Mesenchymal stem cell (in vitro differentiated cells and primary cell): ENCODE measurements around the gene EML5.
A peak's percentile ranks its signal among the peaks of the same experiment; 100 is the strongest.

Experiments
- DNase-seq: peaks from one replicate; pipeline ENCODE4 v3.0.0-alpha.2; 2013
- H2AFZ ChIP-seq: one replicate; pipeline ENCODE4 v1.6.1; 2013; ENCODE audit warnings: low read depth, mild to moderate bottlenecking, control low read depth, inconsistent platforms, low read length, moderate library complexity
- H2AK5ac ChIP-seq: 2 replicates; pipeline ENCODE4 v1.6.1; 2013; ENCODE audit warnings: low read length, moderate library complexity, mild to moderate bottlenecking, inconsistent platforms; ENCODE audit not compliant: severe bottlenecking
- H2BK120ac ChIP-seq: one replicate; pipeline ENCODE4 v1.6.1; 2013; ENCODE audit warnings: low read depth, mild to moderate bottlenecking, inconsistent platforms, low read length, moderate library complexity
- H2BK12ac ChIP-seq, 2 experiments: one replicate each; pipeline ENCODE4 v1.6.1; 2013; ENCODE audit warnings: inconsistent platforms in 2 of 2, low read length in 2 of 2, mild to moderate bottlenecking in 2 of 2, moderate library complexity in 2 of 2, control low read depth in 1 of 2
- H2BK15ac ChIP-seq: one replicate; pipeline ENCODE4 v1.6.1; 2013; ENCODE audit warnings: mild to moderate bottlenecking, low read depth, inconsistent platforms; ENCODE audit not compliant: poor library complexity, severe bottlenecking
- H2BK5ac ChIP-seq: 2 replicates; pipeline ENCODE4 v1.6.1; 2013; ENCODE audit warnings: low read depth, mild to moderate bottlenecking, low read length, control low read depth, inconsistent platforms; ENCODE audit not compliant: poor library complexity, severe bottlenecking
- H3K14ac ChIP-seq, 2 experiments: one replicate each; pipeline ENCODE4 v1.6.1; 2013; ENCODE audit warnings: inconsistent platforms in 2 of 2, low read length in 2 of 2, control low read depth in 1 of 2, mild to moderate bottlenecking in 1 of 2, moderate library complexity in 1 of 2
- H3K18ac ChIP-seq, 2 experiments: one replicate each; pipeline ENCODE4 v1.6.1; 2013; ENCODE audit warnings: inconsistent platforms in 2 of 2, low read length in 2 of 2, control low read depth in 1 of 2, low read depth in 1 of 2, mild to moderate bottlenecking in 1 of 2
- H3K23ac ChIP-seq, 2 experiments: one replicate each; pipeline ENCODE4 v1.6.1; 2013; ENCODE audit warnings: inconsistent platforms in 2 of 2, low read length in 2 of 2, mild to moderate bottlenecking in 2 of 2, moderate library complexity in 2 of 2, control low read depth in 1 of 2
- H3K27ac ChIP-seq: 2 replicates; pipeline ENCODE4 v1.5.1; 2013; ENCODE audit warnings: mild to moderate bottlenecking, moderate library complexity, low read length, control low read depth, inconsistent platforms; ENCODE audit not compliant: poor library complexity, severe bottlenecking
- H3K27me3 ChIP-seq, 2 experiments: 2 replicates each; pipeline versions ENCODE4 v1.6.1 to v1.7.0; 2013; ENCODE audit warnings: low read length in 2 of 2, mild to moderate bottlenecking in 2 of 2, moderate library complexity in 2 of 2, control low read depth in 1 of 2, inconsistent platforms in 1 of 2; ENCODE audit not compliant: control insufficient read depth in 1 of 2, insufficient read depth in 1 of 2
- H3K36me3 ChIP-seq, 2 experiments: 2 replicates each; pipeline versions ENCODE4 v1.6.1 to v1.7.0; 2013; ENCODE audit warnings: low read length in 2 of 2, control low read depth in 1 of 2, inconsistent platforms in 1 of 2, low read depth in 1 of 2, mild to moderate bottlenecking in 1 of 2; ENCODE audit not compliant: insufficient read depth in 2 of 2, control insufficient read depth in 1 of 2
- H3K4ac ChIP-seq, 2 experiments: one replicate each; pipeline ENCODE4 v1.6.1; 2013; ENCODE audit warnings: inconsistent platforms in 2 of 2, low read length in 2 of 2, mild to moderate bottlenecking in 2 of 2, moderate library complexity in 2 of 2, control low read depth in 1 of 2, low read depth in 1 of 2
- H3K4me1 ChIP-seq: 2 replicates; pipeline ENCODE4 v1.6.1; 2013; ENCODE audit warnings: low read depth, low read length, control low read depth; ENCODE audit not compliant: control insufficient read depth, insufficient read depth
- H3K4me2 ChIP-seq: 2 replicates; pipeline ENCODE4 v1.6.1; 2013; ENCODE audit warnings: low read length, mild to moderate bottlenecking, inconsistent platforms; ENCODE audit not compliant: poor library complexity, severe bottlenecking
- H3K4me3 ChIP-seq, 2 experiments: 2 replicates each; pipeline versions ENCODE4 v1.5.1 to v1.7.0; 2013; ENCODE audit warnings: low read length in 2 of 2, mild to moderate bottlenecking in 2 of 2, control low read depth in 1 of 2, low read depth in 1 of 2; ENCODE audit not compliant: insufficient read depth in 1 of 2
- H3K79me1 ChIP-seq: replicated peaks from 2 replicates; pipeline ENCODE4 v1.6.1; 2013; ENCODE audit warnings: mild to moderate bottlenecking, control low read depth, low read length, inconsistent platforms; ENCODE audit not compliant: poor library complexity, severe bottlenecking
- H3K9ac ChIP-seq: 2 replicates; pipeline ENCODE4 v1.7.0; 2013; ENCODE audit warnings: mild to moderate bottlenecking, low read length, moderate library complexity
- H3K9me3 ChIP-seq: 2 replicates; pipeline ENCODE4 v1.7.0; 2013; ENCODE audit warnings: mild to moderate bottlenecking, low read length; ENCODE audit not compliant: control insufficient read depth
- H4K8ac ChIP-seq: one replicate; pipeline ENCODE4 v1.6.1; 2013; ENCODE audit warnings: inconsistent platforms, mild to moderate bottlenecking, low read length, moderate library complexity
- H4K91ac ChIP-seq: one replicate; pipeline ENCODE4 v1.6.1; 2013; ENCODE audit warnings: mild to moderate bottlenecking, low read length, inconsistent platforms
- WGBS: methylation state at CpG from one replicate; pipeline ENCODE4 v1.1.7; 2013; ENCODE audit warnings: mixed read lengths; 5-methylcytosine and 5-hydroxymethylcytosine counted together

EML5 gene

GRCh38 chr14:88838015-88838414, 45.3 kb upstream of the EML5 start:
- DNase-seq: no peak
- H3K14ac ChIP-seq: no peak overlapping the region
- H2AFZ ChIP-seq: no peak overlapping the region
- H3K27me3 ChIP-seq: no peaks in the 10 kb centered on the region
- no peak overlapping the region for H3K18ac ChIP-seq
- no peak overlapping the region for H2AK5ac ChIP-seq
- no peak overlapping the region for H4K91ac ChIP-seq
- H3K9me3 ChIP-seq: no peaks in the 10 kb centered on the region
- H2BK12ac ChIP-seq: no peak overlapping the region
- no peak overlapping the region for H3K9ac ChIP-seq
- H3K23ac ChIP-seq: no peak overlapping the region
- peaks cover 3 to 27% of the 10 kb centered on the region in 2 experiments for H3K36me3 ChIP-seq
- no peak overlapping the region for H3K27ac ChIP-seq
- peaks cover 17% of the 10 kb centered on the region for H3K79me1 ChIP-seq
- no peak overlapping the region for H3K4me3 ChIP-seq
- H2BK5ac ChIP-seq: no peak overlapping the region
- no peak overlapping the region for H3K4ac ChIP-seq
- 75% methylated on average over 1 of the region's 3 CpGs for WGBS
- H2BK120ac ChIP-seq: no peak overlapping the region
- no peak overlapping the region for H2BK15ac ChIP-seq
- peaks cover 3% of the 10 kb centered on the region for H3K4me1 ChIP-seq
- H3K4me2 ChIP-seq: no peak overlapping the region
- H4K8ac ChIP-seq: no peak overlapping the region

- H2BK15ac ChIP-seq: no peak overlapping the region
- H3K4ac ChIP-seq: no peak overlapping the region
- no peak overlapping the region for H3K4me2 ChIP-seq
- no peak overlapping the region for H3K27ac ChIP-seq
- no peak overlapping the region for H3K9ac ChIP-seq
- H3K14ac ChIP-seq: no peak overlapping the region
- no peak overlapping the region for H2AFZ ChIP-seq
- H4K8ac ChIP-seq: no peak overlapping the region
- H2BK12ac ChIP-seq: no peak overlapping the region
- H3K18ac ChIP-seq: no peak overlapping the region
- no peaks in the 10 kb centered on the region for H3K27me3 ChIP-seq
- H4K91ac ChIP-seq: no peak overlapping the region
- H2BK120ac ChIP-seq: no peak overlapping the region
- no peak overlapping the region for H3K4me3 ChIP-seq
- no peak overlapping the region for H2BK5ac ChIP-seq
- H3K36me3 ChIP-seq: peaks cover 3 to 25% of the 10 kb centered on the region in 2 experiments
- no peak overlapping the region for H2AK5ac ChIP-seq
- H3K79me1 ChIP-seq: peaks cover 17% of the 10 kb centered on the region
- no peak for DNase-seq
- 100% methylated on average over 1 of the region's 1 CpG for WGBS
- peaks cover 3% of the 10 kb centered on the region for H3K4me1 ChIP-seq
- H3K23ac ChIP-seq: no peak overlapping the region
- no peaks in the 10 kb centered on the region for H3K9me3 ChIP-seq
Measured at GRCh38 chr14:88837495-88837894, 44.7 kb upstream of the EML5 start.

- H3K4me1 ChIP-seq: peaks cover 3% of the 10 kb centered on the region
- H3K4me2 ChIP-seq: no peak overlapping the region
- H3K36me3 ChIP-seq: peaks cover 0 to 7% of the 10 kb centered on the region in 2 experiments
- no peaks in the 10 kb centered on the region for H3K27me3 ChIP-seq
- no peak overlapping the region for H2BK15ac ChIP-seq
- no peak overlapping the region for H4K8ac ChIP-seq
- no peaks in the 10 kb centered on the region for H3K9me3 ChIP-seq
- no peak overlapping the region for H3K14ac ChIP-seq
- H2BK5ac ChIP-seq: no peak overlapping the region
- no peak overlapping the region for H3K18ac ChIP-seq
- no peak overlapping the region for H2AFZ ChIP-seq
- H3K79me1 ChIP-seq: peaks cover 19% of the 10 kb centered on the region
- H3K4me3 ChIP-seq: no peak overlapping the region
- no peak overlapping the region for H3K4ac ChIP-seq
- DNase-seq: no peak
- no peak overlapping the region for H3K27ac ChIP-seq
- H2BK12ac ChIP-seq: no peak overlapping the region
- peak overlapping the region; percentile 84 for H3K9ac ChIP-seq
- H3K23ac ChIP-seq: no peak overlapping the region
- no peak overlapping the region for H2AK5ac ChIP-seq
- H2BK120ac ChIP-seq: no peak overlapping the region
- H4K91ac ChIP-seq: no peak overlapping the region
Measured at GRCh38 chr14:88835661-88836060, 42.9 kb upstream of the EML5 start.

- no peak overlapping the region for H2BK12ac ChIP-seq
- H3K4me2 ChIP-seq: no peak overlapping the region
- H4K91ac ChIP-seq: no peak overlapping the region
- no peaks in the 10 kb centered on the region for H3K9me3 ChIP-seq
- H3K9ac ChIP-seq: peak overlapping the region; percentile 84
- no peak overlapping the region for H2BK5ac ChIP-seq
- DNase-seq: peak; percentile 56
- peaks cover 0 to 3% of the 10 kb centered on the region in 2 experiments for H3K36me3 ChIP-seq
- H3K27me3 ChIP-seq: no peaks in the 10 kb centered on the region
- no peak overlapping the region for H3K4me3 ChIP-seq
- no peak overlapping the region for H3K14ac ChIP-seq
- H2AK5ac ChIP-seq: no peak overlapping the region
- peaks cover 20% of the 10 kb centered on the region for H3K79me1 ChIP-seq
- H2BK120ac ChIP-seq: no peak overlapping the region
- no peak overlapping the region for H3K23ac ChIP-seq
- H3K27ac ChIP-seq: peak overlapping the region; percentile 43
- H3K18ac ChIP-seq: no peak overlapping the region
- no peak overlapping the region for H3K4ac ChIP-seq
- no peak overlapping the region for H2AFZ ChIP-seq
- no peak overlapping the region for H2BK15ac ChIP-seq
- H3K4me1 ChIP-seq: peaks cover 3% of the 10 kb centered on the region
- H4K8ac ChIP-seq: no peak overlapping the region
Measured at GRCh38 chr14:88834883-88835431, 42.2 kb upstream of the EML5 start.
